Stimulated activated CD8-positive, alpha-beta memory T cell treated with anti-CD3 and anti-CD28 coated beads, Interleukin-15, amount 100 ng/mL, for 24 hours (primary cell): Measurements from ENCODE around the gene TRAF7.
A peak's percentile ranks its signal among the peaks of the same experiment; 100 is the strongest.
"Not testable (repeated sequence)": the region's sequence is repeated elsewhere in the genome, so short reads cannot be mapped to it uniquely, and the experiment has no call there.

ENCODE experiments used
- DNase-seq: peaks from one replicate; pipeline ENCODE4 v3.0.0-alpha.2; 2020; ENCODE audit warnings: low read depth

TRAF7 gene

GRCh38 chr16:2199621-2200139 is 44.1 kb downstream of the TRAF7 start:
- no peak for DNase-seq

- no peak for DNase-seq
These were observed 44.7 kb downstream of the TRAF7 start for GRCh38 chr16:2200313-2200712.

- DNase-seq: not testable (repeated sequence)
These were observed 47.6 kb downstream of the TRAF7 start for GRCh38 chr16:2203119-2203688.

- DNase-seq: no peak
These were observed 49.0 kb downstream of the TRAF7 start for GRCh38 chr16:2204416-2205103.

GRCh38 chr16:2205104-2205966 is 49.8 kb downstream of the TRAF7 start, which contains the start of gene MLST8:
MLST8 (plus strand) TSS chr16:2205454; CDS start chr16:2206086, 632 bp downstream.
- DNase-seq: peak; percentile 87

GRCh38 chr16:2205967-2206313 is 50.4 kb downstream of the TRAF7 start:
- DNase-seq: no peak

- no peak for DNase-seq
These were observed 50.8 kb downstream of the TRAF7 start for GRCh38 chr16:2206420-2206779.

GRCh38 chr16:2206780-2207433 is 51.3 kb downstream of the TRAF7 start:
- no peak for DNase-seq

- DNase-seq: no peak
These were observed 52.3 kb downstream of the TRAF7 start for GRCh38 chr16:2207872-2208271.

- no peak for DNase-seq
These were observed 52.7 kb downstream of the TRAF7 start for GRCh38 chr16:2208308-2208707.

GRCh38 chr16:2208772-2209171 is 53.2 kb downstream of the TRAF7 start:
- DNase-seq: no peak

- DNase-seq: no peak
These were observed 53.9 kb downstream of the TRAF7 start for GRCh38 chr16:2209258-2210008.

GRCh38 chr16:2210009-2210332 is 54.4 kb downstream of the TRAF7 start:
- DNase-seq: no peak

GRCh38 chr16:2210386-2211365 is 55.1 kb downstream of the TRAF7 start, which contains the start of gene BRICD5:
BRICD5 (minus strand) TSS chr16:2210863; CDS start chr16:2210833, 30 bp downstream.
- DNase-seq: no peak

GRCh38 chr16:2211923-2212347 is 56.4 kb downstream of the TRAF7 start:
- no peak for DNase-seq

- no peak for DNase-seq
These were observed 57.1 kb downstream of the TRAF7 start for GRCh38 chr16:2212362-2213324.

GRCh38 chr16:2213817-2214718 is 58.5 kb downstream of the TRAF7 start:
- no peak for DNase-seq

- no peak for DNase-seq
These were observed 59.1 kb downstream of the TRAF7 start, which contains the start of gene PGP for GRCh38 chr16:2214719-2214968. PGP (minus strand) TSS chr16:2214840; CDS start chr16:2214777, 63 bp downstream.
